GM19193 (cell line): ENCODE data around the gene ABHD16B.

Experiments used
- POLR2A ChIP-seq: IDR thresholded peaks from 4 replicates; pipeline ENCODE4 v1.6.1; 2011; ENCODE audit not compliant: insufficient read depth, insufficient read length; ENCODE audit errors: extremely low read depth

Gene ABHD16B

GRCh38 chr20:63881451-63882226, 20.3 kb downstream of the ABHD16B start:
- no peak for TF ChIP-seq POLR2A

- TF ChIP-seq POLR2A, result no peak
Measured at GRCh38 chr20:63882257-63883200, 21.2 kb downstream of the ABHD16B start.

- no peak for TF ChIP-seq POLR2A
Measured at GRCh38 chr20:63883201-63883593, 21.9 kb downstream of the ABHD16B start.

DNA sequence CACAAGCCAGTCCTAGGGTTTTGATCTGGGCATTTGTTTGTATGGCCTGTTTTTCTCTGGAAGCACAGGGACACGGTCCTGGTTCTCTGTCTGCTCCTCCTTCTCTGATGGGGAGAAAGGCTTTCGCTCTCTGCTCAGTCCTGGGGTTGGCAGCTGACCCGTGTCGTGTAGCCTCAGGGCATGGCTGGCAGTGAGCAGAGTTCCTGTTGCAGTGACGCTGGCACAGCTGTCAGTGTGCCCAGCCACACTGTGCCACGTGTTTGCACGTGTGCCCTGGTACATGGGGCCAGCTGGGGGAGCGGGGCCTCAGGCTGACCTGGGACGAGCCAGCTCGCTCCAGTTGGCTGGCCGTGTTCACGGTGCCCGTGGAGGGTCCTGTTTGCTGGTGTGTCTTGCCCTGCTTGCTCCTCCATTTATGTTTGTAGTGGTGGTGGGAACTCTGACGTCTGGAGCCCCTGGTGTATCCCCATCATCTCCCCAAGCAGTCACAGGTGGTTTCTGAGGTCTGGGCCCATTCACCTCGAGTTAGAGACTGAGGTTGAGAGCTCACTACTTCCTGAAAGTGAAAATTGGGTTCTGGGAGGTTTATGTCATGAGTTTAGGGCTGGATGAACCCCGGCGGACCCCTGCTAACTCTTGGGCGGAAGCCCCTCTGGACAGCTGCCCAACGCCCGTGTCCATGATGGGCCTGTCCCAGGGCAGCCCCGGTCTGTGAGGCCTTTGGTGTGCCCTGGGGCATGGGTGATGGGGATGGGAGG, 23.4 kb downstream of the ABHD16B start:
- TF ChIP-seq POLR2A, result no peak

DNA sequence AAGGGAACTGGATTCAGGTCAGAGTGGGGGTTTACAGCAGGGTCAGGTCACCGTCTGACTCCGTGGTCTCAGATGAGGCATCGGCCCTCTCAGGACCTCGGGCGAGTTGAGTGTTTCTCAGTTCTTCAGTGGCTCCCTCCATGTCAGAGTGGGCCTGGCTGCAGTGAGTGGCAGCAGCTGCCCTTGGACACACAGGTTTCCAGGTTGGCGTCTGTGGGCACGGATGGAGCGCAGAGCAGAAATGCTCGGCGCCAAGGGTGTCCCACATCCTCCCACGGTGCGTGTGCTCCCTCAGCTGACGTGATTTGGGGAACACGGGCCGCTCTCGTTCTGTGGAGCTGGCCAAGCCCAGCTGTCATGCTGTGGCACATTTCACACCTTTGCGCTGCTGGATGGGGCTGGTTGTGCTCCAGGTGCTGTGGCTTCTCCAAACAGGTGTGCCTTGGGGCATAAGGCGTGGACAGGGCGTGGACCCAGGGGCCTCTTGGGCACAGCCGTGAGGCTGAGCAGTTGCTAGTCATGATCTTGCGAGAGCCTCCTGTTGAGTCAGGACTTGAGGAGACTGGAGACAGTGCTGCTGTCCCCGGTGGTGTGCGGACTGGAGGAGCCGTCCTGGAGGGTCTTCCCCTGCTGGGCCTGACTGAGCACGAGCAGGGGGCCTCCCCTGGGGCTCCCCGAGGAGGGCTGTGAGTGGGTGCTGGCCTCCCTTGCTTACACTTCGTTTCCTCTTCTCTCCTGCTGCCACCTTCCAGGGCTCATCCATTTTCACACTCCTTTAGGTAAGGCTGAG, 24.2 kb downstream of the ABHD16B start:
- TF ChIP-seq POLR2A, result no peak

GRCh38 chr20:63886054-63886419, 24.7 kb downstream of the ABHD16B start:
- TF ChIP-seq POLR2A, result no peak

GRCh38 chr20:63886921-63887320, 25.6 kb downstream of the ABHD16B start:
- no peak for TF ChIP-seq POLR2A

GRCh38 chr20:63889241-63890200, 28.2 kb downstream of the ABHD16B start:
- no peak for TF ChIP-seq POLR2A

- TF ChIP-seq POLR2A, result no peak
Measured at GRCh38 chr20:63890201-63890576, 28.9 kb downstream of the ABHD16B start.

- no peak for TF ChIP-seq POLR2A
Measured at GRCh38 chr20:63890616-63891015, 29.3 kb downstream of the ABHD16B start.

GRCh38 chr20:63891061-63892002, 30.0 kb downstream of the ABHD16B start:
- no peak for TF ChIP-seq POLR2A

DNA sequence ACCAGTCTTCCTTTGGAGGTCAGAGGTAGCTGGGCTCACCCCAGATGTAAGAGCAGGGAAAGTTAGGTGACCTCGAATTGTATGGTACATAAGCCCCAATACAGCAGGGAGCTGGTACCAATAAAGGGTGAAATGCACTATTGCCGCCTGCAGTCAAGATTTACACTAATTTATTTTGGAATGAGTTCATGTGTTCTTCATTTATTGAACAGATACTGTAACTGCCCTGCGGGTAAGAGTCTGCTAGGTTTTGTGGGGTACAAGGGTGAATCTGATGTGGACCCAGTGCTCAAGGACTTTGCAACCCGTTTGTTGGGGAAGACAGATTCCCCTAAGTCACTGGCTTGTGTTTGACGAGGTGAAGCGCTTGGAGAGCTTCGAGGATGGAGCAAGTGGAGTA, 31.1 kb downstream of the ABHD16B start:
- TF ChIP-seq POLR2A, result no peak
